ENCODE data around the gene COL1A1.

COL1A1 gene

DNA sequence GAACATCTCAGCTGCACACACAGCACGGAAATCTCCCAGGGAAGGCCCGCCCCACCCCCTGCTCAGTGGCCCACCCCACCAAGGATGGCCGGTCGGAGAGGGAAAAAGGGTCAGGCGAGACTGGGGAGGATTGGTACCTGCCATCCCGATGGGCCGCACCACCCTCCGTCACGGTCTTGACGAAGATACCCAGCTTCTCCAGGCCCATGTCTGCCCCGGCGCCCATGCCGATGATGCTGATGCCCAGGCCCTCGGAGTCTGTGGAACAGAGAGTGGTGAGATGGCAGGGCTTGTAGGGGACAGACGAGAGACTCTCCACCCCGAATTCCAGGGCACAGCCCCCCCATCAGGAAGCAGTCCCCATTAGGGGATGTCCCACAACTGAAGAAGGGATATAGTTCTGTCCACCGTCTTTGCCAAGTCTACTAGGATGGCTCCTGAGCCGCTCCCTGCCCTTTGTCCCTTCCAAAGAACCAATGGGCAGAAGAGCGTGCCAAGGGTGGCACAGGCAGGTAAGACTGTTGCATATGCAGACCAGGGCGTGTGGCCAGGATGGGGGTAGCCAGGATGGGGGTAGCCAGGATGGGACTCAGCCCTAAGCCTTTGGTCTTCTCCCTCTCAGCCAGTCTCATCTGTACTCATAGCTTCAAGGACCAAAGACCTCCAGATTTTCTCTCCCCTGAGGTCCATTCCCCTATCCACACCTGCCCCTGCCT, 57.8 kb downstream of the COL1A1 start:
- DNase-seq (ENCODE audit: low read depth in 2 of 2): no peak

GRCh38 chr17:50141745-50142110, 59.7 kb downstream of the COL1A1 start:
- no peak for DNase-seq (ENCODE audit: low read depth in 2 of 2)

DNA sequence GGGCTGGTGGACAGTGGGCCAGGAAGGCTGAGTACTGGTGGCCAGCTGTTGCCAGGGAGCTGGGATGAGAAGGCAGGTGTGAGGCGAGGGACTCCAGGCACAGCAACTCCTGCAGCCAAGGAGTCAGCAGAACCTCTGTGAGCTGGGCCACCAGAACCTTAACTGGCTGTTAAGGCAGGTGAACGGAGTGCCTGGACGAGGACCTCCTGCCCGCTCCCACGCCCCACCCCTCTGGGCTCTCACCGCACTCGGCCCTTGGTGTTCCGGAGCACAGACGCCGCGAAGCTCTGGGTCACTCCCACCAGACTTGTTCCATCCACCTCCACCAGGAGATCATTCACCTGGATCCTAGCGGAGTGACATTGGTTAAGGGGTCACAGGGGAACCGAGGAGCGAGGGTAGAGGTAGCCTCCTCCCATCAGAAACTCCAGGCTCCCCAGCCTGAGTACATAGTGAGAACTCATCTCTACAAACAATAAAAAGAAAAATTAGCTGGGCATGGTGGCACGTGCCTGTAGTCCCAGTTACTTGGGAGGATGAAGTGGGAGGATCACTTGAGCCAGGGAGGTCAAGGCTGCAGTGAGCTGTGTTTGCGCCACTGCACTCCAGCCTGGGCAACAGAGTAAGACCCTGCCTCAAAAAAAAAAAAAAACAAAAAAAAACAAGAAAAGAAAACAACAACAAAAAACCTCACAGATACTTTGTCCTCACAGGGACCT, 60.2 kb downstream of the COL1A1 start:
- no peak for DNase-seq (ENCODE audit: low read depth in 2 of 2)

DNA sequence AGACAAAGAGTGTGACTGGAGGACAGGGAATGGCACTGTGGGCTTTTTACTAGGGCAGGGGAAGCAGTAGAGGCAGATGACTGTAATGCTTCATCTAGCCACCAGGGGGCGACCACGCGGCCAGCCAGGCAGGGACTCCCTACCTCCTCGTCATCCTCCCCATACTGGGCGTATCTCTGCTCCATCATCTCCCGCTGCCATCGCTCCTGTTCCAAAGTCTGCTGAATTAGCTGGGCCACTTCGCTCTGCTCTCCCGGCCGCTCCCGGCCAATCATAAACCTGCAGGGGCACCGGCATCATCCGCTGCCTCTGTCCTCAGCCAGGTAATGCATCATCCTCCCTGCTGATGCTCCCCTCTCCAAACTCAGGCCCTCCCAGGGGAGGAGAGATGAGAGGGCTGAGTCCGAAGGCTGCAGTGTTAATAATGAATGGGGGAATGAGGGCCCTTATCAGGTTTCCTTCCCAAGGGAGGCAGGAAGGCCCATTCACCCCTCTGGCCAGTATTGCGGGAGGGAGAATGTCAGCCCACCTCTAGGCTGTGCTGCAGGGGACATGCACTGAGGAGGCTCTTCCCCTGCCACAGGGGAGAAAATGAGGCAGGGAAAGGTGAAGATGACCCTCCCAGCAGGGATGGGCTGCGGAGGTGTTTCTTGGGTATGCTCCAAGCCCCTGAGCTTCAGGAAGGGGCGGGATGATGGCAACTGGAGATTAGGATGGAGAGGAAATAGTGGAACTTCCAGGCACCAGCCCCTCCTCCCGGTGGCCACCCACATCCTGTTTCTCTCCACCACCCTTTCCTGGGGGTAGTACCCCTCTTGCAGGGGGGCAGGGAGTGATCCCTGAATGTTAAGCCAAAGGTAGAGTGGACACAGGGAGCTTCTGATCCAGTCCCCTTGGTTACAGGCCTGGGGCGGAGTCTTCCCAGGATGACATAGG, 61.2 kb downstream of the COL1A1 start:
- peak; percentile 65 to 67 for DNase-seq (ENCODE audit: low read depth in 2 of 2)

GRCh38 chr17:50139185-50139783, 62.1 kb downstream of the COL1A1 start:
- no peak for DNase-seq (ENCODE audit: low read depth in 2 of 2)

DNA sequence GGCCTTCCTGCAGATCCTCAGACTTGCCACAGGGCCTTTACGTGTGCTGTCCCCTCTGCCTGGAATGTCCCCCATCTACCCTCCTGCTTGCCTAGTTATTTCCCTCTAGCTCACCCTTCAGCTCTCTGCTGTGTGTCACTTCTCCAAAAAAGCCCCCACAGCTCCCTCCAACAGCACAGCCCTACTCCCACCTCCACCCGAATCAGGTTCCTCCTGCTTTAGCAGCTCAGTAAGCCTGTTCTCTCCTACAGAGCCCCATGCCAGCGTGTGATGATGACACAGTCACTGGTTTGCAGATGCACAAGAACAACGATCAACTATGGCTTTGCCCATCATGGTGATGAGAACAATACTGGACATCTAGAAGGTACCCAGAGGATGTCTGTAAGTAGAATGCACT, 64.4 kb downstream of the COL1A1 start:
- no peak for DNase-seq (ENCODE audit: low read depth in 2 of 2)

- DNase-seq (ENCODE audit: low read depth in 2 of 2): no peak
Measured at GRCh38 chr17:50136096-50136687, 65.2 kb downstream of the COL1A1 start.

DNA sequence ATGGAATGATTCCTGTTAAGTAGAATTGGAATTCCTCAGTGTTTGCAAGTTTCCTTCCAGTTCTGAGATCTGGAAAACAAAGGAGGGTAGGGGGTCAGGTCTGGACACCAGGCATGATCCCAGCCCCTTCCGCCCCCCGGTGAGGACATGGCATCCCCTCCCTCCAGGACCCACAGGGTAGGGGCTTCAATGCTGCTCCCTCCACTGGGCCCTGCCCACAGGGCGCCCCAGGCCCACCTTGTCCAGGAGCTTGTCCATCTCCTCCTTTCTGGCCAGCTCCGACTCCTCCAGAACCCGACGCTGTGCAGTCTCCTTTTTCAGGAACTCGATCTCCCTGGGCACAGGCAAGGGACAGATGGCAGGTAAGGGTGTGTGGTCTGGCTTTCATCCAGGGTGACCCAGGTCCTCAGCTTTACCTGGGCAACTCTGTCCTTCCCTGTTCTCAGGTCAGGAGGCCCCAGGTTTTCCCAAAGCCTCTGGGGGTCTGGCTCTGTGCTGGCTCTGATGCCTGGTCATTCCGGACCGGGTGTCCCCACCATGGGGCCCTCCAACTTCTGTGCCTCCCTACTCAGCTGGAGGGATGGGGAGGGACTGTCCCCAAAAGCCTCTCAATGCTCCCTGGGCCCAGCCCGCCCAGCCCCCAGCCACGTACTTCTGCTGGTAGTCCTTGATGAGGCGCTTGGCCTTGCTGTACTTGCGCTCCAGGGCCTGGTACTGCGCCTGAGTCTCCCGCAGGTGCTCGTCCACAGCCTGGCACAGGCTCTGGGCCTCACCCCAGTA, 65.9 kb downstream of the COL1A1 start:
- DNase-seq (ENCODE audit: low read depth in 2 of 2): no peak

- DNase-seq (ENCODE audit: low read depth in 2 of 2): no peak
Measured at GRCh38 chr17:50134206-50135110, 67.0 kb downstream of the COL1A1 start.

DNA sequence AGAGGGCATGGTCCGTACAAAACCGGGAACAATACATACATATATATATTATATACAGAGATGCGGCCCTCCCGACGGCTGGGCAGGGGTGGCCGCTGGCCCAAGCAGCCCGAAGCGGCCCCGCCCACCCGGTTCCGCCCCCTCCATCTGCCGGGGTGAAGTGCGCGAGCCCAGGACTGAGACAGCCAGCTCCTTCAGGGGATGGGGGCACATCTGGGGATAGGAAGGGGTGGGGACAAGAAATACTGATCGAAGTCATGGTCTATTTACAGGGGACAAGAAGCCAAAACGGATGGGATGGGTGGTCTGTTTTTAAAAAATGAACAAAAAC, 67.7 kb downstream of the COL1A1 start:
- no peak for DNase-seq (ENCODE audit: low read depth in 2 of 2)

All from stimulated activated CD8-positive, alpha-beta memory T cell treated with anti-CD3 and anti-CD28 coated beads, Interleukin-15, amount 100 ng/mL, for 48 hours (primary cell).